HepG2 (cell line): ENCODE results near the gene REPS2. TPM values are rescaled to one million over a fixed set of nuclear protein-coding genes. Genes with fewer than 3 reads are reported as not detected.

Experiments
- ATAC-seq: fragments of 200-7000 bp; cut with Tn5 transposase; 3 replicates; pipeline ENCODE4 v1.9.1; 2020; ENCODE audit warnings: mild to moderate bottlenecking, moderate library complexity
- BruUV-seq: library from RNA; stranded (reverse); fragments of 400-500 nt; replicated peaks from 2 replicates; lab custom pipeline; 2021; lab: Mats Ljungman, UMichigan
- CTCF ChIA-PET: fragments of 300-600 bp; formaldehyde crosslinking; extraction: SDS; loops from one replicate; lab custom pipeline; 2021; ENCODE audit warnings: low total read pairs, inconsistent platforms, low intra/inter-chr PET ratio; lab: Yijun Ruan, JAX
- POLR2A ChIA-PET: fragments of 350-600 bp; sonication (Branson Sonifier 250); formaldehyde crosslinking; loops from one replicate; lab custom pipeline; 2020; ENCODE audit warnings: antibody characterized with exemption, inconsistent platforms; lab: Yijun Ruan, JAX
- DNase-seq: peaks from one replicate; pipeline ENCODE4 v3.0.0-alpha.2; 2015; ENCODE audit warnings: low spot score
- FAIRE-seq: peaks from 3 replicates; lab custom pipeline; 2011; peaks lifted over from hg19 to GRCh38; lab: Jason Lieb, UNC
- H2AFZ ChIP-seq: one replicate; pipeline ENCODE4 v1.6.1; 2011; ENCODE audit warnings: low read length, inconsistent platforms
- H3K27ac ChIP-seq: fragments of 300-600 bp; 3 replicates; pipeline ENCODE4 v1.8.0; 2011; ENCODE audit warnings: mixed run types, mild to moderate bottlenecking, mixed read lengths, low read length, inconsistent platforms; ENCODE audit not compliant: insufficient read depth; ENCODE audit errors: extremely low read length
- H3K27me3 ChIP-seq, 2 experiments: fragments of 200-600 bp in 1 of 2; 2 replicates in 1 of 2; 3 replicates in 1 of 2; pipeline versions ENCODE4 v1.6.0 to v1.8.0; 2011; ENCODE audit warnings: low read length in 2 of 2, mild to moderate bottlenecking in 2 of 2, moderate library complexity in 2 of 2, inconsistent platforms in 1 of 2; ENCODE audit not compliant: insufficient read depth in 2 of 2, control insufficient read depth in 1 of 2
- H3K36me3 ChIP-seq, 2 experiments: fragments of 200-600 bp in 1 of 2; replicated peaks in 1 of 2; 2 replicates in 1 of 2; 3 replicates in 1 of 2; pipeline versions ENCODE4 v1.5.1 to v1.8.0; 2011; ENCODE audit warnings: low read length in 2 of 2, inconsistent platforms in 1 of 2; ENCODE audit not compliant: insufficient read depth in 2 of 2, control insufficient read depth in 1 of 2
- H3K4me1 ChIP-seq: 2 replicates; pipeline ENCODE4 v1.5.1; 2012; ENCODE audit warnings: low read length, inconsistent platforms; ENCODE audit not compliant: insufficient read depth
- H3K4me2 ChIP-seq: 2 replicates; pipeline ENCODE4 v1.6.0; 2011; ENCODE audit warnings: low read depth, low read length, inconsistent platforms
- H3K4me3 ChIP-seq, 3 experiments: fragments of 200-600 bp in 1 of 3; sonication (generic), shearing (Covaris generic) in 1 of 3; replicated peaks in 1 of 3; 2 replicates each; pipeline ENCODE4 v1.5.1; 2011 to 2016; ENCODE audit warnings: low read length in 3 of 3, inconsistent platforms in 2 of 3, low read depth in 2 of 3, mild to moderate bottlenecking in 2 of 3, control low read depth in 1 of 3, mixed read lengths in 1 of 3; ENCODE audit not compliant: insufficient read depth in 1 of 3
- H3K79me2 ChIP-seq: one replicate; pipeline ENCODE4 v1.6.1; 2011; ENCODE audit warnings: low read length, inconsistent platforms; ENCODE audit not compliant: insufficient read depth
- H3K9ac ChIP-seq: 2 replicates; pipeline ENCODE4 v1.6.0; 2011; ENCODE audit warnings: mild to moderate bottlenecking, low read depth, low read length, inconsistent platforms; ENCODE audit not compliant: insufficient read depth
- H3K9me3 ChIP-seq: 2 replicates; pipeline ENCODE4 v1.5.1; 2012; ENCODE audit warnings: mild to moderate bottlenecking, low read length
- H4K20me1 ChIP-seq: 2 replicates; pipeline ENCODE4 v1.6.0; 2011; ENCODE audit warnings: inconsistent platforms, mild to moderate bottlenecking, low read length, moderate library complexity; ENCODE audit not compliant: insufficient read depth
- HIVEP1 ChIP-seq: sonication (generic); formaldehyde crosslinking; IDR thresholded peaks from 2 replicates; pipeline ENCODE4 v1.4.0; 2020; ENCODE audit warnings: mild to moderate bottlenecking, missing genetic modification reagents
- HOXA3 ChIP-seq: sonication (generic); formaldehyde crosslinking; IDR thresholded peaks from 2 replicates; pipeline ENCODE4 v1.5.0; 2020; ENCODE audit warnings: missing genetic modification reagents
- JUNB ChIP-seq: sonication (generic); formaldehyde crosslinking; IDR thresholded peaks from 2 replicates; pipeline ENCODE4 v1.8.0; 2022; ENCODE audit warnings: missing genetic modification reagents, mild to moderate bottlenecking, borderline replicate concordance
- KAT7 ChIP-seq: IDR thresholded peaks from 2 replicates; pipeline ENCODE4 v1.6.1; 2018; ENCODE audit warnings: borderline replicate concordance, missing compliant biosample characterization
- KDM2A ChIP-seq: sonication (generic); formaldehyde crosslinking; IDR thresholded peaks from 2 replicates; pipeline ENCODE4 v1.4.0; 2020; ENCODE audit warnings: low read depth, missing genetic modification reagents, borderline replicate concordance
- KMT2A ChIP-seq: sonication (generic); formaldehyde crosslinking; IDR thresholded peaks from 2 replicates; pipeline ENCODE4 v1.4.0; 2020; ENCODE audit warnings: missing genetic modification reagents
- MAFK ChIP-seq, 2 experiments: IDR thresholded peaks in 1 of 2; conservative IDR thresholded peaks in 1 of 2; 2 replicates each; pipeline ENCODE4 v1.6.1; 2011; ENCODE audit warnings: improper control_type of control experiment in 2 of 2, low read length in 2 of 2
- MBNL3 ChIP-seq: fragments of 250-450 bp; sonication (Bioruptor Pico); conservative IDR thresholded peaks from 2 replicates; pipeline ENCODE4 v1.8.0; 2022; ENCODE audit warnings: mild to moderate bottlenecking, inconsistent platforms
- NKX3-1 ChIP-seq: sonication (generic); formaldehyde crosslinking; IDR thresholded peaks from 2 replicates; pipeline ENCODE4 v1.5.0; 2020; ENCODE audit warnings: missing genetic modification reagents
- NR3C1 ChIP-seq: sonication (generic); formaldehyde crosslinking; IDR thresholded peaks from 2 replicates; pipeline ENCODE4 v1.4.0; 2020; ENCODE audit warnings: missing genetic modification reagents
- PHF21A ChIP-seq: sonication (generic); formaldehyde crosslinking; IDR thresholded peaks from 2 replicates; pipeline ENCODE4 v1.5.0; 2020; ENCODE audit warnings: mild to moderate bottlenecking, missing genetic modification reagents
- RARG ChIP-seq: sonication (generic); formaldehyde crosslinking; IDR thresholded peaks from 2 replicates; pipeline ENCODE4 v1.4.0; 2020; ENCODE audit warnings: low read depth, mild to moderate bottlenecking, missing genetic modification reagents
- WIZ ChIP-seq: sonication (generic); formaldehyde crosslinking; IDR thresholded peaks from 2 replicates; pipeline ENCODE4 v1.5.1; 2020; ENCODE audit warnings: mild to moderate bottlenecking, missing genetic modification reagents
- ZBTB3 ChIP-seq: sonication (generic); formaldehyde crosslinking; IDR thresholded peaks from 2 replicates; pipeline ENCODE4 v1.4.0; 2020; ENCODE audit warnings: low read depth, mild to moderate bottlenecking, moderate library complexity, missing genetic modification reagents, borderline replicate concordance
- ZKSCAN5 ChIP-seq: sonication (generic); formaldehyde crosslinking; IDR thresholded peaks from 2 replicates; pipeline ENCODE4 v1.5.1; 2020; ENCODE audit warnings: mild to moderate bottlenecking, missing genetic modification reagents
- ZMYM3 ChIP-seq: sonication (generic); formaldehyde crosslinking; IDR thresholded peaks from 2 replicates; pipeline ENCODE4 v1.5.1; 2020; ENCODE audit warnings: mild to moderate bottlenecking, missing genetic modification reagents
- ZNF24 ChIP-seq: fragments of 450-650 bp; IDR thresholded peaks from 2 replicates; pipeline ENCODE4 v1.6.1; 2017; ENCODE audit warnings: antibody characterized with exemption, mild to moderate bottlenecking
- ZNF260 ChIP-seq: sonication (generic); formaldehyde crosslinking; IDR thresholded peaks from 2 replicates; pipeline ENCODE4 v1.4.0; 2020; ENCODE audit warnings: missing genetic modification reagents, low read depth, mild to moderate bottlenecking, borderline replicate concordance
- ZNF614 ChIP-seq: IDR thresholded peaks from 2 replicates; pipeline ENCODE4 v1.6.1; 2018; ENCODE audit warnings: missing biosample characterization, missing genetic modification reagents, inconsistent platforms, borderline replicate concordance
- ZNF615 ChIP-seq: sonication (generic); formaldehyde crosslinking; IDR thresholded peaks from 2 replicates; pipeline ENCODE4 v1.5.0; 2020; ENCODE audit warnings: mild to moderate bottlenecking, missing genetic modification reagents, borderline replicate concordance
- ZNF83 ChIP-seq: sonication (generic); formaldehyde crosslinking; IDR thresholded peaks from 2 replicates; pipeline ENCODE4 v1.4.0; 2020; ENCODE audit warnings: missing genetic modification reagents, mild to moderate bottlenecking, borderline replicate concordance
- ZNF878 ChIP-seq: sonication (generic); formaldehyde crosslinking; IDR thresholded peaks from 2 replicates; pipeline ENCODE4 v1.8.1; 2023; ENCODE audit warnings: mild to moderate bottlenecking, missing genetic modification reagents, moderate library complexity
- ZZZ3 ChIP-seq: sonication (generic); formaldehyde crosslinking; IDR thresholded peaks from 2 replicates; pipeline ENCODE4 v1.4.0; 2020; ENCODE audit warnings: missing genetic modification reagents, mild to moderate bottlenecking, borderline replicate concordance
- WGBS: methylation state at CpG from one replicate; pipeline ENCODE4 v1.1.6; 2017; ENCODE audit warnings: low lambda C conversion rate; 5-methylcytosine and 5-hydroxymethylcytosine counted together
- in situ Hi-C: cut with HindIII; loops from 2 replicates; pipeline ENCODE4 v1.10.0; 2017; ENCODE audit warnings: low pct_unique_long_range_greater_than_20kb; ENCODE audit not compliant: extremely low pct_ligation_motif_present
- intact Hi-C: fragments of 100-400 bp; cut with micrococcal nuclease; formaldehyde crosslinking; loops from one replicate; pipeline ENCODE4 v1.10.0; 2022; ENCODE audit not compliant: unreplicated experiment
- polyA plus RNA-seq, 8 experiments: library from polyadenylated mRNA; depleted of rRNA in 3 of 8; stranded (reverse) in 7 of 8; unstranded in 1 of 8; fragments of >200 nt; fragmentation: Illumina TruSeq in 4 of 8; extraction: Trizol in 4 of 8; gene quantifications; 2 replicates each; pipeline versions ENCODE4 v1.2.1 to v1.2.3, GENCODE V29; 2011 to 2016; ENCODE audit warnings: low read depth in 4 of 8, missing spikeins in 1 of 8, mixed read lengths in 1 of 8; ENCODE audit not compliant: insufficient read depth in 1 of 8
- total RNA-seq, 5 experiments: library from RNA; depleted of rRNA; stranded (reverse); fragments of >200 nt; fragmentation: Illumina TruSeq; extraction: Trizol; gene quantifications; 2 replicates each; pipeline ENCODE4 v1.2.3, GENCODE V29; 2016; ENCODE audit warnings: low read depth in 1 of 5
- TF ChIP-seq, protein P1 (sequence below): sonication (generic); formaldehyde crosslinking; IDR thresholded peaks from 2 replicates; pipeline ENCODE4 v1.9.0; 2021; ENCODE audit warnings: missing genetic modification reagents, borderline replicate concordance

The REPS2 gene
- total and polyA plus RNA-seq, 2 of the 13 experiments (the other 11 are each of a cell fraction or from before 2014, with no cell fraction given) = 0.05 to 0.58 TPM

DNA sequence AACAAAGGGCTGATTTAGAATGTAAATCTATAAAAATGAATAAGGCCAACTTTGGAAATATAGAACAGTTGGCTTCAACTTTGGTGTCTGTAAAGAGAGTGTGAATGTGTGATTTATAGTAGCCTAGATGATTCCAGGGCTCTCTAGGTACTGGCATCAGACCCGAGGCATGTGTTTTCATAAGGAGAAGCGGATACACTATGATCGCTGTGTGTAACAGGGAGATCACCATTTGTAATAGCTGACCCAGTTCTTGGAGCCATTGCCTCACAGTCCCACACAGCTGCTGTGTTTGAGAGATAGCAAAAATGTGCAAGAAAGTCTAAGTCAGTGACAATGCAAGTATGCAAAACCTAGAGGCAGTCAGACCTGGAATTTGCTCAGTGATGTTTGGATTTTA lies 135.1 kb downstream of the REPS2 start:
- CTCF ChIA-PET = no interaction called here

DNA sequence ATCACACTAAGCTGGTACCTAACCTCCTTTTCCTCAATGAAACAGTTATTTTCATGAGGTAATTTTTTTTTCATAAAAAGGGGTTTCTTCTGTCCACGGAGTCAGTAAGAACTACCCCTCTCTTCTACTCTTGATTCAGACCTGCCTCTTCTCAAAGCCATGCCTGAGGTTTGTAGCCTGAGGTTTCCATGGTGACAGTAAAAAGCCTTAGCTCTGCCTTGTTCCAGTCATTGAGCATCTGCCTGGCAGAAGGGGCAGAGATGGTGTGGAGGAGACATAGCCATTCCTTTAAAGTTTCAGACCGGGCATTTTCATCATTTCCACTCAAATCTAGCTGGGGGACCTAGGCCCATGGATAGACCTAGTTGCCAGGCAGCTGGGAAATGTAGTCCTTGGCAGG lies 135.5 kb downstream of the REPS2 start:
- 0% methylated on average over 1 of the region's 2 CpGs for WGBS
- DNase-seq (no peak), FAIRE-seq (no peak), ATAC-seq (no peak)
- ChIA-PET POLR2A (no interaction called here), CTCF (no interaction called here)
- H3K9me3 ChIP-seq = no peaks in the 10 kb centered on the region
- no peaks in the 10 kb centered on the region for H3K4me1 ChIP-seq
- no peak overlapping the region for H3K9ac ChIP-seq
- no peak overlapping the region for H3K4me2 ChIP-seq
- H3K4me3 ChIP-seq = no peak overlapping the region
- H3K27me3 ChIP-seq = no peaks in the 10 kb centered on the region
- intact Hi-C loops = no loop called here
- no peak overlapping the region for H3K27ac ChIP-seq
- H3K36me3 ChIP-seq = no peaks in the 10 kb centered on the region
- no peaks in the 10 kb centered on the region for H3K79me2 ChIP-seq
- in situ Hi-C loops = no loop called here
- H4K20me1 ChIP-seq = no peaks in the 10 kb centered on the region
- no TSS peak for BruUV-seq
- no peak overlapping the region for H2AFZ ChIP-seq
- TF ChIP-seq HOXA3 (CRISPR knock-in tag) (no peak), ZKSCAN5 (CRISPR knock-in tag) (no peak), ZNF83 (CRISPR knock-in tag) (no peak), ZNF615 (CRISPR knock-in tag) (no peak), KMT2A (no peak), RARG (CRISPR knock-in tag) (no peak), WIZ (CRISPR knock-in tag) (no peak), ZMYM3 (CRISPR knock-in tag) (no peak), JUNB (CRISPR knock-in tag) (no peak), KDM2A (no peak), HIVEP1 (CRISPR knock-in tag) (no peak), ZNF878 (CRISPR knock-in tag) (no peak)

More for the DNA sequence above, 135.1 kb downstream of the REPS2 start:
- Histone ChIP-seq H3K9ac (no peak overlapping the region), H4K20me1 (no peaks in the 10 kb centered on the region)
- in situ Hi-C loops = no loop called here
- BruUV-seq = no TSS peak
- TF ChIP-seq MBNL3 (CRISPR knock-in tag) (no peak), ZNF260 (no peak), ZZZ3 (CRISPR knock-in tag) (no peak), MAFK (conservative IDR thresholded peaks at IDR 0.05 in 1 of 2, IDR thresholded peaks at IDR 0.05 in 1 of 2; ENCODE audit: low read length in 2 of 2) (no peak), ZNF24 (no peak), KAT7 (CRISPR knock-in tag) (no peak), NKX3-1 (CRISPR knock-in tag) (no peak), ZNF614 (no peak), NR3C1 (no peak), PHF21A (CRISPR knock-in tag) (no peak), ZBTB3 (CRISPR knock-in tag) (no peak)
- TF ChIP-seq, protein P1, sequence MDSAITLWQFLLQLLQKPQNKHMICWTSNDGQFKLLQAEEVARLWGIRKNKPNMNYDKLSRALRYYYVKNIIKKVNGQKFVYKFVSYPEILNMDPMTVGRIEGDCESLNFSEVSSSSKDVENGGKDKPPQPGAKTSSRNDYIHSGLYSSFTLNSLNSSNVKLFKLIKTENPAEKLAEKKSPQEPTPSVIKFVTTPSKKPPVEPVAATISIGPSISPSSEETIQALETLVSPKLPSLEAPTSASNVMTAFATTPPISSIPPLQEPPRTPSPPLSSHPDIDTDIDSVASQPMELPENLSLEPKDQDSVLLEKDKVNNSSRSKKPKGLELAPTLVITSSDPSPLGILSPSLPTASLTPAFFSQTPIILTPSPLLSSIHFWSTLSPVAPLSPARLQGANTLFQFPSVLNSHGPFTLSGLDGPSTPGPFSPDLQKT (CRISPR knock-in tag) = no peak
- TF ChIP-seq, all 625 proteins: peak for 0
- H3K9me3 ChIP-seq = no peaks in the 10 kb centered on the region
- no peaks in the 10 kb centered on the region for H3K79me2 ChIP-seq
- H3K4me1 ChIP-seq = no peaks in the 10 kb centered on the region
- WGBS = no CpG with 5 or more reads among the region's 3 CpGs
- no peak overlapping the region for H3K27ac ChIP-seq
- FAIRE-seq = no peak
- H3K4me3 ChIP-seq = no peak overlapping the region
- no peak overlapping the region for H2AFZ ChIP-seq
- no peak for DNase-seq
- intact Hi-C loops = no loop called here
- no peak for ATAC-seq
- H3K4me2 ChIP-seq = no peak overlapping the region
- no peaks in the 10 kb centered on the region for H3K36me3 ChIP-seq
- H3K27me3 ChIP-seq = no peaks in the 10 kb centered on the region
- POLR2A ChIA-PET = no interaction called here
